K562 (cell line): Measurements from ENCODE around the gene ACACB. TPM values are rescaled to one million over a fixed set of nuclear protein-coding genes. Genes with fewer than 3 reads are reported as not detected.

ENCODE experiments used
- CTCF ChIP-seq, 3 experiments: IDR thresholded peaks in 2 of 3; conservative IDR thresholded peaks in 1 of 3; 2 replicates each; pipeline ENCODE4 v1.5.1; 2011 to 2012; ENCODE audit warnings: low read length in 3 of 3, mild to moderate bottlenecking in 3 of 3, control low read depth in 2 of 3, improper control_type of control experiment in 1 of 3, inconsistent platforms in 1 of 3, low read depth in 1 of 3, mixed read lengths in 1 of 3, moderate library complexity in 1 of 3; ENCODE audit not compliant: insufficient read depth in 2 of 3
- ID3 ChIP-seq, 2 experiments: fragments of 250-450 bp in 1 of 2; fragments of 450-650 bp in 1 of 2; sonication (Bioruptor Pico) in 1 of 2; IDR thresholded peaks; 2 replicates each; pipeline versions ENCODE4 v1.6.1 to v1.8.0; 2016 to 2021; ENCODE audit warnings: mild to moderate bottlenecking in 2 of 2, moderate library complexity in 2 of 2, missing compliant biosample characterization in 1 of 2, missing genetic modification characterization in 1 of 2
- MAX ChIP-seq: sonication (generic); formaldehyde crosslinking; IDR thresholded peaks from 2 replicates; pipeline ENCODE4 v1.9.0; 2022; ENCODE audit warnings: mild to moderate bottlenecking, missing genetic modification reagents
- MYC ChIP-seq, 2 experiments: fragments of 250-450 bp in 1 of 2; sonication (Bioruptor Pico) in 1 of 2; IDR thresholded peaks; 2 replicates each; pipeline versions ENCODE4 v1.5.1 to v1.6.1; 2012 to 2021; ENCODE audit warnings: low read depth in 2 of 2, borderline replicate concordance in 1 of 2, improper control_type of control experiment in 1 of 2, low read length in 1 of 2, mild to moderate bottlenecking in 1 of 2, moderate library complexity in 1 of 2
- POLR2AphosphoS5 ChIP-seq: IDR thresholded peaks from 2 replicates; pipeline ENCODE4 v1.6.1; 2011; ENCODE audit warnings: mild to moderate bottlenecking, low read depth, low read length, moderate library complexity; ENCODE audit not compliant: control insufficient read depth, insufficient read depth
- REST ChIP-seq, 2 experiments: fragments of 450-650 bp; formaldehyde crosslinking in 1 of 2; IDR thresholded peaks; 2 replicates each; pipeline versions ENCODE4 v1.4.0 to v1.6.1; 2014 to 2020; ENCODE audit warnings: mild to moderate bottlenecking in 2 of 2, borderline replicate concordance in 1 of 2, low read depth in 1 of 2
- SMAD3 ChIP-seq: fragments of 450-650 bp; formaldehyde crosslinking; conservative IDR thresholded peaks from 2 replicates; pipeline ENCODE4 v1.4.0; 2020; ENCODE audit warnings: mild to moderate bottlenecking
- ZC3H8 ChIP-seq: fragments of 450-650 bp; IDR thresholded peaks from 2 replicates; pipeline ENCODE4 v1.6.1; 2017
- ZNF24 ChIP-seq: fragments of 450-650 bp; IDR thresholded peaks from 2 replicates; pipeline ENCODE4 v1.6.1; 2016
- ZNF436 ChIP-seq: fragments of 250-450, 450-650 bp; sonication (Bioruptor Pico); formaldehyde crosslinking; IDR thresholded peaks from 2 replicates; pipeline ENCODE4 v1.7.0; 2020; ENCODE audit warnings: mild to moderate bottlenecking
- polyA plus RNA-seq, 8 experiments: library from polyadenylated mRNA; depleted of rRNA in 4 of 8; stranded (reverse) in 5 of 8; unstranded in 3 of 8; fragments of >200 nt; fragmentation: Nextera tagmentation in 2 of 8; fragmentation: Illumina TruSeq in 1 of 8; extraction: Ambion mirVana in 2 of 8; extraction: Trizol in 1 of 8; gene quantifications; 2 replicates each; pipeline versions ENCODE4 v1.2.1 to v1.2.3, GENCODE V29; 2011 to 2014; ENCODE audit warnings: inconsistent platforms in 1 of 8, missing spikeins in 1 of 8
- total RNA-seq, 7 experiments: library from RNA; depleted of rRNA in 6 of 7; stranded (reverse); fragments of >200 nt in 6 of 7; fragmentation: Illumina TruSeq in 2 of 7; extraction: Trizol in 2 of 7; gene quantifications; 2 replicates each; pipeline versions ENCODE4 v1.2.1 to v1.2.3, GENCODE V29; 2011 to 2021; ENCODE audit warnings: low replicate concordance in 1 of 7
- TF ChIP-seq, protein P1 (sequence below): fragments of 450-650 bp; IDR thresholded peaks from 2 replicates; pipeline ENCODE4 v1.6.1; 2014; ENCODE audit warnings: low read depth, mild to moderate bottlenecking, moderate library complexity, borderline replicate concordance

Gene ACACB
- total and polyA plus RNA-seq, 9 of the 15 experiments (the other 6 are each of a cell fraction or from before 2014, with no cell fraction given), result 0.10 to 2.5 (median 0.83) TPM

DNA sequence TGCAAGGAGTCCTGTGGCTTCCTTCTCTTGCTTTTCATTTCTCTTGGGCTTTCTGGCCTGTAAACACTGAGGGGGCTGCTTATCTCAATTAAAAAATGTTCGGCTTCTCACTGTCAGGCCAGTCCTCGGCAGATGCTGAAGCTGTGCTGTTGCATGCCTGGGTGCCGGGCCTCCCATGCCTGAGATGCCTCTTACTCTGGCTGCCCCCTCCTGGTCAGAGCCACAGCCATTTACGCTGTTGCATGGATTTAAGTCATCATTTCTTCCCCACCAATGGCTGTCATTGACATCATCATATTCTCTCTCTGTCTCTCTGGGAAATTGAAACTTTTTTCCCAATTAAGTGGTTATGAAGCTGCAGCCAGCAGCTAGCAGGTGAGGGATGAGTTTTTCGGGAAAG is 139.0 kb downstream of the ACACB start (continued):
- TF ChIP-seq POLR2AphosphoS5 (no peak), SMAD3 (CRISPR knock-in tag) (no peak), ZNF436 (no peak), ZC3H8 (no peak), MAX (CRISPR knock-in tag) (no peak), REST (IDR thresholded peaks at IDR 0.05; ENCODE audit: borderline replicate concordance) (peak; percentile 54; the same call in 1 of the 2 replicates), REST (CRISPR knock-in tag; IDR thresholded peaks at IDR 0.05; ENCODE audit: low read depth) (no peak), ID3 (CRISPR knock-in tag; IDR thresholded peaks at IDR 0.05) (no peak), ID3 (tag; IDR thresholded peaks at IDR 0.05) (no peak), ZNF24 (0 out of 2 replicates have a peak, but pooled peaks have one; percentile 52), CTCF (IDR thresholded peaks at IDR 0.05 in 2 of 3, conservative IDR thresholded peaks at IDR 0.05 in 1 of 3; ENCODE audit: insufficient read depth in 2 of 3, low read depth in 1 of 3, low read length in 3 of 3) (peak; percentile 51 to 63 (median 56)), MYC (IDR thresholded peaks at IDR 0.05; ENCODE audit: low read depth, low read length) (no peak), MYC (CRISPR knock-in tag; IDR thresholded peaks at IDR 0.05; ENCODE audit: borderline replicate concordance, low read depth) (no peak)
- TF ChIP-seq, protein P1, sequence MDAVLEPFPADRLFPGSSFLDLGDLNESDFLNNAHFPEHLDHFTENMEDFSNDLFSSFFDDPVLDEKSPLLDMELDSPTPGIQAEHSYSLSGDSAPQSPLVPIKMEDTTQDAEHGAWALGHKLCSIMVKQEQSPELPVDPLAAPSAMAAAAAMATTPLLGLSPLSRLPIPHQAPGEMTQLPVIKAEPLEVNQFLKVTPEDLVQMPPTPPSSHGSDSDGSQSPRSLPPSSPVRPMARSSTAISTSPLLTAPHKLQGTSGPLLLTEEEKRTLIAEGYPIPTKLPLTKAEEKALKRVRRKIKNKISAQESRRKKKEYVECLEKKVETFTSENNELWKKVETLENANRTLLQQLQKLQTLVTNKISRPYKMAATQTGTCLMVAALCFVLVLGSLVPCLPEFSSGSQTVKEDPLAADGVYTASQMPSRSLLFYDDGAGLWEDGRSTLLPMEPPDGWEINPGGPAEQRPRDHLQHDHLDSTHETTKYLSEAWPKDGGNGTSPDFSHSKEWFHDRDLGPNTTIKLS, result no peak
